ENCODE measurements around the gene PPP2R3B.

The PPP2R3B gene

DNA sequence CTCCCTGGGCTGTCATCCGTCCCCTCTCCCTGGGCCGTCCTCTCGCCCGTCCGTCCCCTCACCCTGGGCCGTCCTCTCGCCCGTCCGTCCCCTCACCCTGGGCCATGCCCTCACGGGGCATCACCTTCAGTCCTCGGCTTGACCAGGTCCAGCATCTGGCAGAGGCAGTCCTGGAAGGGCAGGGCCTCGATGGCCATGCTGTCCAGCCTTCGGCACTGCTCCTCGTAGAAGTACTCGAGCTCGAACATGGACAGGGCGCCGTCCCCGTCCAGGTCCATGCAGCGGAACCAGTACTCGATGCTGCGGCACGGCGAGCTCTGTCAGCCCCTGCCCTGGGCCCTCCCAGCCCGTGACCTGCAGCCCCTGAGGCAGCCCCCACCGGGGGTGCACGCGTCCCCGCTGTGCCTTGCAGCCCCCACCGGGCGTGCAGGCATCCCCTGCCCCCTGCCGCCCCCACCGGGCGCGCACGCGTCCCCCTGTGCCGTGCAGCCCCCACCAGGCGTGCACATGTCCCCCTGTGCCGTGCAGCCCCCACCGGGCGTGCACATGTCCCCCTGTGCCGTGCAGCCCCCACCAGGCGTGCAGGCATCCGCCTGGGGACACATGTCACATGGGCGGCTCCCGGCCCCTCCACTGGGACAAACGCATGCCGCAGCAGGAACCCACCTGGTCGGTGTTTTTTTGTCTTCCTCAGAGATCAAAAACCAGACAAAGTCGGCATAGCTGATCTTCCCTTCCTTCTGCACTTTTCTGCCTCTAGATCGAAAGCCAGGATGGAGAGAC is 45.9 kb downstream of the PPP2R3B start:
- TF ChIP-seq, protein P1, sequence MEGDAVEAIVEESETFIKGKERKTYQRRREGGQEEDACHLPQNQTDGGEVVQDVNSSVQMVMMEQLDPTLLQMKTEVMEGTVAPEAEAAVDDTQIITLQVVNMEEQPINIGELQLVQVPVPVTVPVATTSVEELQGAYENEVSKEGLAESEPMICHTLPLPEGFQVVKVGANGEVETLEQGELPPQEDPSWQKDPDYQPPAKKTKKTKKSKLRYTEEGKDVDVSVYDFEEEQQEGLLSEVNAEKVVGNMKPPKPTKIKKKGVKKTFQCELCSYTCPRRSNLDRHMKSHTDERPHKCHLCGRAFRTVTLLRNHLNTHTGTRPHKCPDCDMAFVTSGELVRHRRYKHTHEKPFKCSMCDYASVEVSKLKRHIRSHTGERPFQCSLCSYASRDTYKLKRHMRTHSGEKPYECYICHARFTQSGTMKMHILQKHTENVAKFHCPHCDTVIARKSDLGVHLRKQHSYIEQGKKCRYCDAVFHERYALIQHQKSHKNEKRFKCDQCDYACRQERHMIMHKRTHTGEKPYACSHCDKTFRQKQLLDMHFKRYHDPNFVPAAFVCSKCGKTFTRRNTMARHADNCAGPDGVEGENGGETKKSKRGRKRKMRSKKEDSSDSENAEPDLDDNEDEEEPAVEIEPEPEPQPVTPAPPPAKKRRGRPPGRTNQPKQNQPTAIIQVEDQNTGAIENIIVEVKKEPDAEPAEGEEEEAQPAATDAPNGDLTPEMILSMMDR (conservative IDR thresholded peaks at IDR 0.05; ENCODE audit: low read depth, low read length) = no peak
- no peak for DNase-seq (ENCODE audit: low read depth)
- H3K4me3 ChIP-seq (ENCODE audit: low read depth, low read length) = no peak overlapping the region

DNA sequence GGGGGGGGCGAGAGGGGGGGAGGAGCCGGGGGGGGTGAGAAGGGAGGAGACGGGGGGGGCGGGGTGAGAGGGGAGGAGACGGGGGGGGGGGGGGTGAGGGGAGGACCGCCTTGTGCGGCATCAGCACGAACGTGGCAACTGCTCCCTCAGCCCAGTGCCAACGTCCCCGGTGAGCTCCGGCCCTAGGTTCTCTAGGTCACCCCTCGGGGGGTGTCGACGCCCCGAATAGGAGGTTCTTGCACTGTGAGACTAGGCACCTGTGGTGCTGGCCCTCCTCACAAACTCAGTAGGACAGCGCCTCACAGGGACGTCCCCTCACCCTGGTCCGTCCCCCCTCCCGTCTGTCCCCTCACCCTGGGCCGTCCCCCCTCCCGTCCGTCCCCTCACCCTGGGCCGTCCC is 46.6 kb downstream of the PPP2R3B start:
- TF ChIP-seq, protein P1 (conservative IDR thresholded peaks at IDR 0.05; ENCODE audit: low read depth, low read length) = no peak
- DNase-seq (ENCODE audit: low read depth) = no peak
- no peak overlapping the region for H3K4me3 ChIP-seq (ENCODE audit: low read depth, low read length)

DNA sequence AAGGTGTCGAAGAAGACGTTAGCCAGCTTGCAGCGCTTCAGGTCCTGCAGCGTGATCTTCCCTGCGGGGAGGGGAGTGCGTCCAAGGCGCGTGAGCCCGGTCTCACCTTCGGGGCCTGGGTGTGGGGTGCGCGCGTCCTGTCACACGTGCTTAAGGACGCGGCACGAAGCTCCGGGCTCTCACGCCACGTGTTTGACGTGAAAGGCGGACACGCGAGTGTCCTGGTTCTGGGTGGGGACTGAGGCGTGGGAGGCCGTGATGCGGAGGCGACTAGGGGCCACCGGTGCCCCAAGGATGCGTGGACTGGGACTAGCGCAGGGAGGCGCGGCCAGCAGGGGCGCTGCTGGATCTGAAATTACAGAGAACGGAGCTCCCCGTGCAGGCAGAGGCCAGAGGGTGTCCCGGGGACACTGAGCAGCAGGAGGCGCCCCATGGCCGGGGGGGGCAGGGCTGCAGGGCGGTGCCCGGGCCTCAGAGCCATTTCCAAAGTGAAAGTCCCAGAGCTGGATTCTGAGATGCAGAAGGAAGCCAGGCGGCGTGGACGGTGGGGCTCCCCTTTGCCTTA is 47.8 kb downstream of the PPP2R3B start:
- TF ChIP-seq, protein P1 (conservative IDR thresholded peaks at IDR 0.05; ENCODE audit: low read depth, low read length) = no peak
- no peak for DNase-seq (ENCODE audit: low read depth)

DNA sequence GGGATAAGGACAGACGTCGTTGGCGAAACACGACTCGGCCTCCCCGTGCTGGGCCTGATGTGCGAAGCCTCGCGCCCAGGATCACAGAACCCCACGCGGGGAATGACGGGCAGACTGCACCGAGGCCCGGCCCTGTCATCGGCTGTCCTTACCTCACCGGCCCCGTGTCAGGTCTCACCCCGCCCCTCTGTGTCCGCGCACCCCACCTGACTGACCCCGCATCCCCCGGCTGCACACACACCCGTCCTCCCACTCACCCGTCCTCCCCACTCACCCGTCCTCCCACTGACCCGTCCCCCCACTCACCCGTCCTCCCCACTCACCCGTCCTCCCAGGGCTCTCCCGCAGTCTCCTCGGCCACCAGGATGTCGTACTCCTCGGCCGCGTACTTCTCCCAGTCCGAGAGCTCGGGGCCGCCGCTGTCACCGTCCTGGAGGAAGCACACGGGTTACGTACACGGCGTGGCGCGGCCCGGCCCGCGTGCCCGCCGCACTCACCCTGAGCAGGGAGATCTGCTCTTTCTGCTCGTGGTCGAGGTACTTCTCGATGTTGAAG is 48.3 kb downstream of the PPP2R3B start:
- TF ChIP-seq, protein P1 (conservative IDR thresholded peaks at IDR 0.05; ENCODE audit: low read depth, low read length) = no peak
- H3K4me3 ChIP-seq (ENCODE audit: low read depth, low read length) = no peak overlapping the region
- no peak for DNase-seq (ENCODE audit: low read depth)

More for the DNA sequence above, 47.8 kb downstream of the PPP2R3B start:
- H3K4me3 ChIP-seq (ENCODE audit: low read depth, low read length) = no peak overlapping the region

DNA sequence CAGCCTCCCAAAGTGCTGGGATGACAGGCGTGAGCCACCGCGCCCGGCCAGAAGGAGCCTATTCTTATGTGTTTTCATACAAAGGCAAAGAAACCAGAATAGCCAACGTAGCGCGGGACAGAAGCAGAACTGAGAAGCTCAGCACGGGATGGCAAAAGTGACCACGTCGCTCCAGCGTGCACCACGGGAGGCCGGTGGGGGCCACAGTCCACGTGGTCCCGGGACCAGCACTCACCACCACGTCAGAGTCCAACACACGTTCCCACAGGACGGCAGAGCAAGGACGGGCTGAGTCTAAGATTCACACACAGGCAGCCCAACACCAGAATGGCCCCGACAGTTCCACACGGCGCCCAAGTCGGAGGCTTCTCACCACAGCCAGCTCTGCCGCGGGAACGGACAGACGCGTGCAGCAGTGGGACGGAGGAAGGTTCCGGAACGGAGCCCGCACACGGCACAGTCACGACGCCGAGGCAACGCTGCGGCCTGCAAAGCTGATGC is 49.3 kb downstream of the PPP2R3B start:
- TF ChIP-seq, protein P1 (conservative IDR thresholded peaks at IDR 0.05; ENCODE audit: low read depth, low read length) = no peak
- H3K4me3 ChIP-seq (ENCODE audit: low read depth, low read length) = no peak overlapping the region
- DNase-seq (ENCODE audit: low read depth) = no peak

DNA sequence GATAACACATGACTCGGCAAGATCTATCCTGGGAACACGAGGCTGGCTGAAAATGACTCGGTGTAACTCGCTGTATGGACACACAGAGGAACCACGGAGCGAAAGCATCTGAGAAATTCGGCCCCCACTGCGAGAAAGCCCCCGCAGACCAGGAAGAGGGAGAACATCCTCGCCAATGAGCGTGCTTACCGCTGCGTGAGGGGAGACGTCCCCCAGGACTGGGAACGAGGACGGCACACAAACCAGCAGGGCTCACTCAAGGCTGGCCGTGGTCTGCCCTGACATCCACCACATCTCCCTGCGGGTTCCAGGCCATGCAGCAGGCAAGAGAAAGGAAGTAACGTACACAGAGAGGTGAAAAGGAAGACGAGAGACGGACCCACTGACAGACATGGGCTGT is 50.5 kb downstream of the PPP2R3B start:
- H3K4me3 ChIP-seq (ENCODE audit: low read depth, low read length) = no peak overlapping the region
- TF ChIP-seq, protein P1 (conservative IDR thresholded peaks at IDR 0.05; ENCODE audit: low read depth, low read length) = no peak
- DNase-seq (ENCODE audit: low read depth) = no peak

All from choroid plexus epithelial cell (primary cell).